HG03571 (cell line): Measurements from ENCODE around the gene PRCC.

ENCODE experiments used
- ATAC-seq: cut with Tn5 transposase; IDR thresholded peaks from one replicate; pipeline ENCODE4 v1.9.1; 2021; ENCODE audit not compliant: unreplicated experiment

The PRCC gene

DNA sequence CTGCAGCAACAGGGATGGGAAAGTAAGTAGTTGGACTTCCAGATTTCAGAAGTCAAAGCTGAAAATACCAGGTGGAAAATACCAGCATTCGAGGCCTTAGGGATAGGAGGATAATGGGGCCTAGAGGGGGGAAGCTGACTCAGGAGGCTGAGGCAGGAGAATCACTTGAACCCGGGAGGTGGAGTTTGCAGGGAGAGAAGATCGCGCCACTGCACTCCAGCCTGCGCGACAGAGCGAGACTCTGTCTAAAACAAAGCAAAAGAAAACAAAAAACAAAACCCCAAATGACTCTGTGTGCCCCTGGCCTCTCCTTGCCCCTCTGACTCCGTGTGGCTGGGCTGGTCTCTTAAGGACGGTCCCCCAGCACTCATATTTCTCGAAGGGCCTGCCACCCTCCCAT is 46.0 kb downstream of the PRCC start:
- no peak for ATAC-seq

GRCh38 chr1:156813750-156814570 is 46.6 kb downstream of the PRCC start:
- no peak for ATAC-seq

- no peak for ATAC-seq
Measured at GRCh38 chr1:156814571-156815260, 47.4 kb downstream of the PRCC start.

GRCh38 chr1:156815307-156815826 is 48.0 kb downstream of the PRCC start:
- ATAC-seq, result no peak

DNA sequence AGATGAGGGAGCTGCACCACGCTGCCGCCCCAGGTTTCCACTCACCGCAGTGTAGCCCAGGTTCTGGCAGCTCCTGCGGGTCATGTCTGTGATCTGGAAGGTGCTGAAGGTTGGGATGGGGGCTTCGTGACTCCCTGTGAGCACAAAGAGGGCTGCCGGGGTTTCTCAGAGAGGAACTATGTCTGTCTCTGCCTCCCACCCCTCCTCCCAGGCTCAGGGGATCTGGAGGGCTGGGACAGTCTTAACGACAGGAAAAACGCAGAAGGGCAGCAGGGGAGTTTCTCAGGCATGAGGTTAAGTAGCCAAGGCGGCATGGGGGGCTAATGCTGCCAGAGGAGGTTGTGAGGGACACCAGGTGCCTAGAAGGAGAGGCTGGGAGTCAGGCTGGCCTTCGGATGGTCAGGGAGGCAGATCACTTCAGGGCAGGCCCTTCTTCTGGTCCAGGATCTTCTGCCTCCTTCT is 48.7 kb downstream of the PRCC start:
- no peak for ATAC-seq

GRCh38 chr1:156816561-156817328 is 49.4 kb downstream of the PRCC start, which contains the start of gene SH2D2A:
Gene SH2D2A (minus strand): TSS chr1:156816848. CDS start chr1:156816708, 140 bp downstream.
- ATAC-seq, result peak; percentile 76

- ATAC-seq, result no peak
Measured at GRCh38 chr1:156821801-156822200, 54.5 kb downstream of the PRCC start.

DNA sequence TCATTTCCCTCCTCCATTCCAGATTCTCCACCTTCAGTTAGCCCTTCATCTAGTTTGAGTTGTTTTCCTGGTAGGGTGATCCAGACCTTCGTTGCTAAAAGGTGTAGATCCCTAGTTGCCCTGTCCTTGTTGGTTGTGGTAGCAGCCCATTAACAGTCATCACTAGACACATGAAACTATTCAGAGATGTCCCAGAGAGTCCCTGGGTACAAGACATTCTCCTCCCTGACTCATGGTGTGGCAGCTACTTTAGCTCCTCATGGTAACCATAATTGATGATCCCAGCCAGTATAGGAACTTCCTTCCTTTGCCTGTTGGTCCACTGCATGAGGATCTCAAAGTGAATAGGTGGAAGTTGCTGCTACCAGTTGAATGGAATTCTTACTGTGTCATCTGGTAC is 55.3 kb downstream of the PRCC start:
- ATAC-seq, result no peak

GRCh38 chr1:156823210-156823790 is 56.0 kb downstream of the PRCC start:
- ATAC-seq, result no peak

DNA sequence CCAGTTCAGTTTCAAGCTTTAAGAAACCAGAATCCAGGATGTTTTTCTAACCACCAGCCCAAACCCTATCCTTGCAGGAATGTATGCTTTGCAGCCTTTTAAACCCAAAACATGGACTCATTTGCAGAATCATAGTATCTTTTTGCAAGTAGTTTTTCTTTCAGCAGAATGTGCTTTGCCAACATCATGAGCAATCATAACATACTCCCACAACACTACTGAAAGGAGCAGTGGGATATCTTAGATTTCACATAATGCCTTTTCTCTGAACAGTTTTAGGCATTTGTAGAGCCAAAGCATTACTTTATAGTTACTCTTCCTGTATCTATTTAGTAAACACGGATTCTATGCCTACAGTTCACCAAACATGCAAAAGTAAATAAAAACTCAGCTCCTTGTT is 59.3 kb downstream of the PRCC start:
- no peak for ATAC-seq

DNA sequence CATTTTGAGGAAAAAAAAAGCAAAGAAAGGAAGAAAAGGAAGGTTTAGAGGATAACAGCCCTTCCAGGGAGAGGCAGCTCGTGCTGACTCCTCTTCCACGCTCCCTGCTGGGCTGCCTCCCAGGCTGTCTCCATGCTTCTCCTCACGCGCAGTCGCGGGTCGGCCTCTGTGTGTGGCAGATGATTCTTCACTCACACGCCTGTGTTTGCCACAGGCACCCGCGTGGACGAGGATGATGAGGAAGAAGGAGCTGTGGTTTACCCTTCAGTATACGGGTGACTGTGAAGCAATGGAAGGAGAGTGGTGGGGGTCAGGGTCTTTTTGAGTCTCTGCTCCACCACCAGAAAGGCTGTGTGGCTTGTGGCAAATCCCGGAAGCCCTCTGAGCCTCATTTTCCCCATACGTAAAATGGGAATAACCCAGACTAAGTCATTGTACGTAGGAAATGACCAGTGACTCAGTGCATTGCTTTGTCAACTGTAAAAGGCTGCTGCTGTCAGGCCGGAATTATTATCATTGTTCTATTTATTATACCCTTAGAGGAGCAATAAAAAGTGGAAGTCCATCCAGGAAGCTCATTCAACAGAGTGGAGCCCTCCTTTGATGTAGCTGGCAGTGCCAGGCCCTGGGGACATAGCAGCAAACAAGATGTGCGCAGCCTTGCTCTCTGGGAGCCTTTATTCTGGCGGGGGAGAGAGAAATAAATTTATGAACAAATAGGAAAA is 61.2 kb downstream of the PRCC start:
- no peak for ATAC-seq

- ATAC-seq, result no peak
Measured at GRCh38 chr1:156832434-156832833, 65.1 kb downstream of the PRCC start.

GRCh38 chr1:156833603-156834002 is 66.3 kb downstream of the PRCC start:
- ATAC-seq, result no peak

- ATAC-seq, result no peak
Measured at GRCh38 chr1:156834322-156834721, 67.0 kb downstream of the PRCC start.

DNA sequence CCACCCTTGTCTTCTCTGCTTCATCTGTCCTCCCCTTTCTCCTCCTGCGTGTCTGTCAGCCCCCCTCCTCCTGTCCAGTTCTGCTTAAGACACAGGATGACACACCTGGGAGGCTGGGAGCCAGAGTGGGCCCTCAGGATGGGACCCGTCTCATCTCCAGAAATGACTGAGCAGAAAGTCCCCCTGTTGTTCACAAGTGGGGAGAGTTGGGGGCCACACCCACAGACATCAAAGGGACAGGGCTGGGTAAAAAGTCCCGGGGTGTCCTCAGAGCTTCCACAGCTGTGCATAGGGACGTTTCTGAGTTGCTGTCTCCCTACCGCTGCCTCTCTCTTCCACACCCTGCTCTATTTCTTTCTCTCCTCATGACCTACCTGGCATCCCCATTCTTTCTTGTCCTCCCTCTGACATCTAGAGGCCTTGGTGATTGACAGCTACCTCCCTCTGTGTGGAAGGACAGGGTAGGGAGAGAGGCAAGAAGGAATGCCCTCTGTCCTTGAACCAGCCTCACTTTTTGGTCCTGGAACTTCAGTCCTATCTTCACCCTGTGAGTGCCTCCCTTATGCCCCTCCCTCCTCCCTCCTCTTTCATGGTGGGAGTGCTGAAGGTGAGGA is 68.8 kb downstream of the PRCC start:
- ATAC-seq, result no peak

- ATAC-seq, result no peak
Measured at GRCh38 chr1:156836892-156837291, 69.6 kb downstream of the PRCC start.

DNA sequence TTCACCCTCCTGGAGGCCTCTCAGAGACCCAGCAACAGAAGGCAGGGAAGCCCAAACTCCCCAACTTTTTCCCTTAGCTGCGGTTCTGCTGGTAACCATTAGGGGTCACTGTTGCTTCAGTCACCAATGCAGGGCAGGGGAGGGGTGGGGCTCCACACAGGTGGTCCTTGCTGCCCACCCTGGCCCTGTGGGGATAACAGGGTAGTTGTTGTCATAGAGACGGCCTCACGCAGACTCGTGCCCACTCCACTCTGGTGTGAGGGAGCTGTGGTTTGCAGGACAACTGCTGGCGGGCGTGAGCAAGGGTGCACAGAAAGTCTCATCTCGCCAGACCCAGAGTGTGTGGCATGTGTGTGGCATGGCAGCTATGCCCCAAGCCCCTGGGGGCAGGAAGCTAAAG is 71.6 kb downstream of the PRCC start:
- ATAC-seq, result no peak

- no peak for ATAC-seq
Measured at GRCh38 chr1:156839426-156840109, 72.2 kb downstream of the PRCC start.

GRCh38 chr1:156840186-156840897 is 73.0 kb downstream of the PRCC start:
- ATAC-seq, result no peak
